Calu3 (cell line): Measurements from ENCODE around the gene BCL7A. TPM values are rescaled to one million over a fixed set of nuclear protein-coding genes. Genes with fewer than 3 reads are reported as not detected.
A peak's percentile ranks its signal among the peaks of the same experiment; 100 is the strongest.

ENCODE experiments used
- BruUV-seq: library from RNA; stranded (reverse); fragments of 400-500 nt; replicated peaks from 2 replicates; lab custom pipeline; 2021; lab: Mats Ljungman, UMichigan
- CTCF ChIA-PET: fragments of 300-600 bp; sonication (Branson Sonifier 250); formaldehyde crosslinking; loops from one replicate; lab custom pipeline; 2022; ENCODE audit warnings: antibody characterized with exemption; lab: Charles Lee
- DNase-seq: peaks from one replicate; pipeline ENCODE4 v3.0.0; 2022
- H3K27ac Mint-ChIP-seq: one replicate; pipeline ENCODE4 v1.8.0; 2022; ENCODE audit warnings: mixed read lengths; ENCODE audit not compliant: unreplicated experiment
- H3K27me3 Mint-ChIP-seq: one replicate; pipeline ENCODE4 v1.8.0; 2022; ENCODE audit warnings: mixed read lengths; ENCODE audit not compliant: unreplicated experiment
- H3K36me3 Mint-ChIP-seq: one replicate; pipeline ENCODE4 v1.8.0; 2022; ENCODE audit warnings: mild to moderate bottlenecking, moderate library complexity, mixed read lengths; ENCODE audit not compliant: insufficient read depth, unreplicated experiment
- H3K4me1 Mint-ChIP-seq: one replicate; pipeline ENCODE4 v1.8.0; 2022; ENCODE audit warnings: mild to moderate bottlenecking, low read depth, mixed read lengths; ENCODE audit not compliant: unreplicated experiment
- H3K4me3 Mint-ChIP-seq: one replicate; pipeline ENCODE4 v1.8.0; 2022; ENCODE audit warnings: mild to moderate bottlenecking, low read depth, moderate library complexity, mixed read lengths; ENCODE audit not compliant: unreplicated experiment
- H3K9me3 Mint-ChIP-seq: one replicate; pipeline ENCODE4 v1.8.0; 2022; ENCODE audit warnings: low read depth, mixed read lengths; ENCODE audit not compliant: unreplicated experiment
- CTCF ChIP-seq: fragments of 200-600 bp; IDR thresholded peaks from one replicate; pipeline ENCODE4 v1.8.0; 2022; ENCODE audit warnings: antibody characterized with exemption; ENCODE audit not compliant: unreplicated experiment
- intact Hi-C: fragments of 100-400 bp; cut with micrococcal nuclease; formaldehyde crosslinking; loops from one replicate; pipeline ENCODE4 v1.10.0; 2022; ENCODE audit not compliant: unreplicated experiment
- total RNA-seq: library from RNA; stranded (reverse); gene quantifications from 2 replicates; pipeline ENCODE4 v1.2.3, GENCODE V29; 2022

The BCL7A gene
- total RNA-seq, 1 experiment from 2014 or later: 21.0 TPM

- Mint-ChIP-seq H3K4me3 (no peak overlapping the region), H3K36me3 (no peaks in the 10 kb centered on the region), H3K9me3 (peaks cover 9% of the 10 kb centered on the region), H3K27me3 (no peaks in the 10 kb centered on the region), H3K27ac (no peak overlapping the region), H3K4me1 (no peaks in the 10 kb centered on the region)
- CTCF ChIA-PET: interaction anchor here (0.6 kb wide), 1 partner anchor 1353 kb away, joined by 3 read pairs; no protein-coding TSS in a partner anchor
- BruUV-seq: no TSS peak
- intact Hi-C loops: no loop called here
- TF ChIP-seq CTCF: no peak
- no peak for DNase-seq
Observed at GRCh38 chr12:122014781-122015180, 6.9 kb upstream of the BCL7A start.

GRCh38 chr12:122018457-122018856 is 3.2 kb upstream of the BCL7A start:
- intact Hi-C loops: no loop called here
- no TSS peak for BruUV-seq
- Mint-ChIP-seq H3K27me3 (no peaks in the 10 kb centered on the region), H3K36me3 (peaks cover 23% of the 10 kb centered on the region), H3K9me3 (peaks cover 9% of the 10 kb centered on the region), H3K4me3 (no peak overlapping the region), H3K27ac (no peak overlapping the region), H3K4me1 (no peaks in the 10 kb centered on the region)
- DNase-seq: no peak
- CTCF ChIA-PET: interaction anchor here (0.6 kb wide), 1 partner anchor 760 kb away, joined by 3 read pairs; no protein-coding TSS in a partner anchor
- TF ChIP-seq CTCF: no peak

GRCh38 chr12:122018937-122019336 is 2.7 kb upstream of the BCL7A start:
- no peak overlapping the region for H3K4me3 Mint-ChIP-seq
- intact Hi-C loops: no loop called here
- H3K9me3 Mint-ChIP-seq: peaks cover 9% of the 10 kb centered on the region
- DNase-seq: no peak
- H3K36me3 Mint-ChIP-seq: peaks cover 28% of the 10 kb centered on the region
- no peaks in the 10 kb centered on the region for H3K27me3 Mint-ChIP-seq
- H3K4me1 Mint-ChIP-seq: no peaks in the 10 kb centered on the region
- H3K27ac Mint-ChIP-seq: peak overlapping the region; percentile 5
- BruUV-seq: no TSS peak
- CTCF ChIA-PET: no interaction called here
- no peak for TF ChIP-seq CTCF

- Mint-ChIP-seq H3K4me3 (peak overlapping the region; percentile 96), H3K27ac (no peak overlapping the region), H3K9me3 (peaks cover 9% of the 10 kb centered on the region), H3K4me1 (peaks cover 12% of the 10 kb centered on the region), H3K27me3 (no peaks in the 10 kb centered on the region), H3K36me3 (peaks cover 36% of the 10 kb centered on the region)
- intact Hi-C loops: loop anchor here (10.0 kb wide), 1 partner anchor 106 kb away; the partner anchor contains the start of gene CFAP251
- CTCF ChIA-PET: interaction anchor here (0.5 to 1.2 kb wide), 2 partner anchors 8 to 28 kb away, joined by 4 read pairs; no protein-coding TSS in a partner anchor
- no peak for DNase-seq
- BruUV-seq: no TSS peak
- no peak for TF ChIP-seq CTCF
Observed at GRCh38 chr12:122020795-122021192, 890 bp upstream of the BCL7A start.
